Caco-2 (cell line): ENCODE data around the gene LDOC1. TPM values are rescaled to one million over a fixed set of nuclear protein-coding genes. Genes with fewer than 3 reads are reported as not detected.
"Not testable (repeated sequence)": the region's sequence is repeated elsewhere in the genome, so short reads cannot be mapped to it uniquely, and the experiment has no call there.

Experiments used
- BruUV-seq: library from RNA; stranded (reverse); fragments of 400-500 nt; replicated peaks from 2 replicates; lab custom pipeline; 2021; lab: Mats Ljungman, UMichigan
- CTCF ChIA-PET: fragments of 300-600 bp; sonication (Branson Sonifier 250); formaldehyde crosslinking; loops from one replicate; lab custom pipeline; 2022; ENCODE audit warnings: antibody characterized with exemption; lab: Charles Lee
- POLR2A ChIA-PET: fragments of 300-600 bp; sonication (Branson Sonifier 250); formaldehyde crosslinking; loops from one replicate; lab custom pipeline; 2022; ENCODE audit warnings: antibody characterized with exemption; lab: Charles Lee
- DNase-seq, 2 experiments: peaks; one replicate each; pipeline versions ENCODE4 v3.0.0 to v3.0.0-alpha.2; 2020 to 2022
- H3K27me3 ChIP-seq: replicated peaks from 2 replicates; pipeline ENCODE4 v1.6.0; 2011; ENCODE audit warnings: low read length; ENCODE audit not compliant: control insufficient read depth, insufficient read depth
- H3K36me3 ChIP-seq: 2 replicates; pipeline ENCODE4 v1.5.1; 2011; ENCODE audit warnings: low read length; ENCODE audit not compliant: control insufficient read depth, insufficient read depth
- H3K4me1 ChIP-seq: fragments of 250-450 bp; sonication (Bioruptor Pico); 2 replicates; pipeline ENCODE4 v1.5.1; 2020; ENCODE audit warnings: mild to moderate bottlenecking
- H3K4me3 ChIP-seq: 2 replicates; pipeline ENCODE4 v1.5.1; 2011; ENCODE audit warnings: low read depth, mild to moderate bottlenecking, control low read depth, low read length
- H3K9me3 ChIP-seq: fragments of 250-450 bp; sonication (Bioruptor Pico); 2 replicates; pipeline ENCODE4 v1.5.1; 2020; ENCODE audit warnings: mild to moderate bottlenecking, moderate library complexity
- H3K27ac Mint-ChIP-seq: one replicate; pipeline ENCODE4 v1.8.0; 2022; ENCODE audit warnings: mixed read lengths; ENCODE audit not compliant: unreplicated experiment
- H3K27me3 Mint-ChIP-seq: one replicate; pipeline ENCODE4 v1.8.0; 2022; ENCODE audit warnings: mixed read lengths; ENCODE audit not compliant: insufficient read depth, unreplicated experiment
- H3K36me3 Mint-ChIP-seq: one replicate; pipeline ENCODE4 v1.8.0; 2022; ENCODE audit warnings: mild to moderate bottlenecking, mixed read lengths; ENCODE audit not compliant: insufficient read depth, unreplicated experiment
- H3K4me1 Mint-ChIP-seq: one replicate; pipeline ENCODE4 v1.8.0; 2022; ENCODE audit warnings: low read depth, mixed read lengths; ENCODE audit not compliant: unreplicated experiment
- H3K4me3 Mint-ChIP-seq: one replicate; pipeline ENCODE4 v1.8.0; 2022; ENCODE audit warnings: mild to moderate bottlenecking, moderate library complexity, mixed read lengths; ENCODE audit not compliant: unreplicated experiment
- H3K9me3 Mint-ChIP-seq: one replicate; pipeline ENCODE4 v1.8.0; 2022; ENCODE audit warnings: mixed read lengths; ENCODE audit not compliant: unreplicated experiment
- intact Hi-C: fragments of 100-400 bp; cut with micrococcal nuclease; formaldehyde crosslinking; loops from one replicate; pipeline ENCODE4 v1.10.0; 2022; ENCODE audit not compliant: unreplicated experiment
- total RNA-seq: library from RNA; stranded (reverse); gene quantifications from 2 replicates; pipeline ENCODE4 v1.2.3, GENCODE V29; 2022
- TF ChIP-seq, protein P1 (sequence below), 2 experiments: fragments of 200-600 bp in 1 of 2; IDR thresholded peaks; 1 replicate in 1 of 2; 2 replicates in 1 of 2; pipeline versions ENCODE4 v1.5.1 to v1.8.0; 2011 to 2022; ENCODE audit warnings: antibody characterized with exemption in 1 of 2, control low read depth in 1 of 2, inconsistent platforms in 1 of 2, low read depth in 1 of 2, low read length in 1 of 2, mild to moderate bottlenecking in 1 of 2, moderate library complexity in 1 of 2; ENCODE audit not compliant: insufficient read depth in 1 of 2, severe bottlenecking in 1 of 2, unreplicated experiment in 1 of 2

The LDOC1 gene
- total RNA-seq, 1 experiment from 2014 or later, result not detected

DNA sequence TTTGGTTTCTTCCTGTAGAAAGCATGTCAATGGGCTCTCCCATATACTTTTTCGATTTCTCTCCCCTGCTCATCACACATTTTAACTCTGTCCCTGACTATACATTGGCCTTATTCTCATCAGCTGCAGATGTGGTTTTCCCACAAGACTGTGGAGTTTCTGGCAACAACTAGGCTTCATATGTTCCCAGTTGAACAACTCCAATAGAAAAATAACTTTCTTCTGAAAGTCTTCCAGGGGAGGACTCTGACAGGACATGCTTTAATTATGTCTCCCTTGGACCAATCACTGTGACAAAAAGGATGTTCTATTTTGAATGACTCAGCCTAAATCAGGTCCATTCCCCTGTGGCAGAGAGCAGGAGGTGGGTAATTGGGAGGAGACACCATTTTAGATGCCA lies 37.3 kb upstream of the LDOC1 start:
- H3K4me1 Mint-ChIP-seq, result no peaks in the 10 kb centered on the region
- no peaks in the 10 kb centered on the region for H3K9me3 ChIP-seq
- BruUV-seq, result no TSS peak
- H3K27me3 Mint-ChIP-seq, result no peaks in the 10 kb centered on the region
- ChIA-PET POLR2A (no interaction called here), CTCF (no interaction called here)
- no peaks in the 10 kb centered on the region for H3K4me1 ChIP-seq
- no peaks in the 10 kb centered on the region for H3K36me3 ChIP-seq
- peaks cover 9% of the 10 kb centered on the region for H3K9me3 Mint-ChIP-seq
- H3K4me3 ChIP-seq, result no peak overlapping the region
- TF ChIP-seq, protein P1, sequence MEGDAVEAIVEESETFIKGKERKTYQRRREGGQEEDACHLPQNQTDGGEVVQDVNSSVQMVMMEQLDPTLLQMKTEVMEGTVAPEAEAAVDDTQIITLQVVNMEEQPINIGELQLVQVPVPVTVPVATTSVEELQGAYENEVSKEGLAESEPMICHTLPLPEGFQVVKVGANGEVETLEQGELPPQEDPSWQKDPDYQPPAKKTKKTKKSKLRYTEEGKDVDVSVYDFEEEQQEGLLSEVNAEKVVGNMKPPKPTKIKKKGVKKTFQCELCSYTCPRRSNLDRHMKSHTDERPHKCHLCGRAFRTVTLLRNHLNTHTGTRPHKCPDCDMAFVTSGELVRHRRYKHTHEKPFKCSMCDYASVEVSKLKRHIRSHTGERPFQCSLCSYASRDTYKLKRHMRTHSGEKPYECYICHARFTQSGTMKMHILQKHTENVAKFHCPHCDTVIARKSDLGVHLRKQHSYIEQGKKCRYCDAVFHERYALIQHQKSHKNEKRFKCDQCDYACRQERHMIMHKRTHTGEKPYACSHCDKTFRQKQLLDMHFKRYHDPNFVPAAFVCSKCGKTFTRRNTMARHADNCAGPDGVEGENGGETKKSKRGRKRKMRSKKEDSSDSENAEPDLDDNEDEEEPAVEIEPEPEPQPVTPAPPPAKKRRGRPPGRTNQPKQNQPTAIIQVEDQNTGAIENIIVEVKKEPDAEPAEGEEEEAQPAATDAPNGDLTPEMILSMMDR (IDR thresholded peaks at IDR 0.05; ENCODE audit: insufficient read depth in 1 of 2, low read depth in 1 of 2, low read length in 1 of 2, severe bottlenecking in 1 of 2, unreplicated experiment in 1 of 2), result no peak
- H3K36me3 Mint-ChIP-seq, result no peaks in the 10 kb centered on the region
- no peak for DNase-seq
- H3K27ac Mint-ChIP-seq, result no peak overlapping the region
- H3K27me3 ChIP-seq, result no peaks in the 10 kb centered on the region
- H3K4me3 Mint-ChIP-seq, result no peak overlapping the region
- intact Hi-C loops, result no loop called here

DNA sequence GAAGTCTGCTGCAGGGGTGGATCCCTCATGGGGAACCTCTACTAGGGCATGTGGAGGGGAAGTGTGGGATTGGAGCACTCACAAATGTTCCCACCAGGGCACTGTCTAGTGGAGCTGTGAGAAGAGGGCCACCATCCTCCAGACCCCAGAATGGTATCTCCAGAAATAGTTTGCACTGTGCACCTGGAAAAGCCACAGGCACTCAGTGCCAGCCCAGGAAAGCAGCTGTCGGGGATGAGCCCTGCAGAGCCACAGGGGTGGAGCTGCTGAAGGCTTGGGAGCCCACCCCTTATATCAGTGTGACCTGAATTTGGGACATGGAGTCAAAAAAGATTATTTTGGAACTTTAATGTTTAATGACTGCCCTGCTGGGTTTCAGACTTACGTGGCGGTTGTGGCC lies 25.0 kb upstream of the LDOC1 start:
- BruUV-seq, result no TSS peak
- intact Hi-C loops, result no loop called here
- ChIA-PET POLR2A (no interaction called here), CTCF (no interaction called here)
- H3K27me3 Mint-ChIP-seq, result no peaks in the 10 kb centered on the region
- no peaks in the 10 kb centered on the region for H3K4me1 Mint-ChIP-seq
- DNase-seq, result no peak
- H3K9me3 Mint-ChIP-seq, result no peaks in the 10 kb centered on the region
- no peak overlapping the region for H3K4me3 Mint-ChIP-seq
- TF ChIP-seq, protein P1 (IDR thresholded peaks at IDR 0.05; ENCODE audit: insufficient read depth in 1 of 2, low read depth in 1 of 2, low read length in 1 of 2, severe bottlenecking in 1 of 2, unreplicated experiment in 1 of 2), result no peak
- H3K27me3 ChIP-seq, result no peaks in the 10 kb centered on the region
- H3K4me3 ChIP-seq, result no peak overlapping the region
- no peaks in the 10 kb centered on the region for H3K36me3 ChIP-seq
- no peaks in the 10 kb centered on the region for H3K9me3 ChIP-seq
- H3K4me1 ChIP-seq, result no peaks in the 10 kb centered on the region
- no peak overlapping the region for H3K27ac Mint-ChIP-seq
- no peaks in the 10 kb centered on the region for H3K36me3 Mint-ChIP-seq

DNA sequence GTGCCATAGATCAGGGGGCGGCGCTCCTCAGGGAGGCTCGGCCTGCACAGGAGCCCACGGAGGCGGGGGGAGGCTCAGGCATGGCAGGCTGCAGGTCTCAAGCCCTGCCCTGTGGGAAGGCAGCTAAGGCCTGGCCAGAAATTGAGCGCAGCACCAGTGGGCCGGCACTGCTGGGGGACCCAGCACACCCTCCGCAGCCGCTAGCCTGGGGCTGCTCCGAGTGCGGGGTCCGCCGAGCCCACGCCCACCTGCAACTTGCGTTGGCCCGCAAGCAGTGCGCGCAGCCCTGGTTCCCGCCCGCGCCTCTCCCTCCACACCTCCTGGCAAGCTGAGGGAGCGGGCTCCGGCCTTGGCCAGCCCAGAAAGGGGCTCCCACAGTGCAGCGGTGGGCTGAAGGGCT lies 11.6 kb upstream of the LDOC1 start:
- H3K27me3 ChIP-seq, CTCF ChIA-PET, H3K27ac Mint-ChIP-seq, H3K27me3 Mint-ChIP-seq, H3K4me3 ChIP-seq, BruUV-seq, H3K9me3 Mint-ChIP-seq, H3K4me3 Mint-ChIP-seq, H3K36me3 Mint-ChIP-seq, DNase-seq, H3K36me3 ChIP-seq, H3K4me1 ChIP-seq, intact Hi-C loops, H3K4me1 Mint-ChIP-seq, H3K9me3 ChIP-seq, POLR2A ChIA-PET: not testable (repeated sequence)

DNA sequence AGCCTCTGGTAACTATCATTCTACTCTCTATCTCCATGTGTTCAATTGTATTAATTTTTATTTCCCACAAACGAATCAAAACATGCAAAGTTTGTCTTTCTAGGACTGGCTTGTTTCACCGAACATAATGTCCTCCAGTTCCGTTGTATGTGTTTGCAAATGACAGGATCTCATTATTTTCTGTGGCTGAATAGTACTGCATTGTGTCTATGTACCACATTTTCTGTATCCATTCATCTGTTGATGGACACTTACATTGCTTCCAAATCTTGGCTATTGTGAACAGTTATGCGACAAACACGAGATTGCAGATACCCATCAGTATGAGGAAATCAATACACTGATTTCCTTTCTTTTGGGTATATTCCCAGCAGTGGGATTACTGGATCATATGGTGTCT lies 8.4 kb upstream of the LDOC1 start:
- POLR2A ChIA-PET, result no interaction called here

More for the DNA sequence above, 8.4 kb upstream of the LDOC1 start:
- Mint-ChIP-seq H3K27ac (no peak overlapping the region), H3K36me3 (no peaks in the 10 kb centered on the region), H3K4me3 (no peak overlapping the region), H3K4me1 (no peaks in the 10 kb centered on the region), H3K9me3 (no peaks in the 10 kb centered on the region), H3K27me3 (no peaks in the 10 kb centered on the region)
- no peaks in the 10 kb centered on the region for H3K36me3 ChIP-seq
- CTCF ChIA-PET, result no interaction called here
- intact Hi-C loops, result no loop called here
- H3K4me3 ChIP-seq, result no peak overlapping the region
- no peaks in the 10 kb centered on the region for H3K27me3 ChIP-seq
- no peaks in the 10 kb centered on the region for H3K9me3 ChIP-seq
- H3K4me1 ChIP-seq, result no peaks in the 10 kb centered on the region
- TF ChIP-seq, protein P1 (IDR thresholded peaks at IDR 0.05; ENCODE audit: insufficient read depth in 1 of 2, low read depth in 1 of 2, low read length in 1 of 2, severe bottlenecking in 1 of 2, unreplicated experiment in 1 of 2), result no peak
- no peak for DNase-seq
- BruUV-seq, result no TSS peak
